ENCODE data around the gene SDHD.

GRCh38 chr11:112103446-112103845 lies 16.8 kb downstream of the SDHD start:
- TF ChIP-seq SUZ12 (IDR thresholded peaks at IDR 0.05; ENCODE audit: unreplicated experiment) (no peak), E2F8 (IDR thresholded peaks at IDR 0.05; ENCODE audit: low read depth, partially characterized antibody) (no peak), CTCF (IDR thresholded peaks at IDR 0.05 in 2 of 3, conservative IDR thresholded peaks at IDR 0.05 in 1 of 3; ENCODE audit: control insufficient read depth in 2 of 3, extremely low read depth in 1 of 3, insufficient read depth in 1 of 3, low read depth in 3 of 3, low read length in 3 of 3) (no peak), SMC3 (IDR thresholded peaks at IDR 0.05; ENCODE audit: borderline replicate concordance, low read length) (no peak), MXI1 (IDR thresholded peaks at IDR 0.05; ENCODE audit: low read depth, low read length) (no peak), POLR2AphosphoS5 (IDR thresholded peaks at IDR 0.05; ENCODE audit: low read length) (no peak), SUPT20H (IDR thresholded peaks at IDR 0.05; ENCODE audit: borderline replicate concordance, control insufficient read depth, low read depth, low read length) (no peak), RAD21 (IDR thresholded peaks at IDR 0.05; ENCODE audit: insufficient read depth, low read depth, low read length) (no peak)
